CD8-positive, alpha-beta memory T cell (primary cell): ENCODE results near the gene C13orf46. TPM values are rescaled to one million over a fixed set of nuclear protein-coding genes. Genes with fewer than 3 reads are reported as not detected.
A peak's percentile ranks its signal among the peaks of the same experiment; 100 is the strongest.
"Not testable (repeated sequence)": the region's sequence is repeated elsewhere in the genome, so short reads cannot be mapped to it uniquely, and the experiment has no call there.

ENCODE experiments used
- CTCF ChIA-PET: fragments of 350-600 bp; sonication (Branson Sonifier 250); formaldehyde crosslinking; loops from one replicate; lab custom pipeline; 2021; ENCODE audit warnings: antibody characterized with exemption; lab: Charles Lee
- POLR2A ChIA-PET: fragments of 350-600 bp; sonication (Branson Sonifier 250); formaldehyde crosslinking; loops from one replicate; lab custom pipeline; 2021; ENCODE audit warnings: antibody characterized with exemption; lab: Charles Lee
- DNase-seq, 5 donors: peaks; one replicate each; pipeline versions ENCODE4 v3.0.0 to v3.0.0-alpha.2; 2020 to 2022; ENCODE audit warnings: mixed read lengths in 1 of 5
- H3K27ac ChIP-seq: one replicate; pipeline ENCODE4 v1.7.0; 2013; ENCODE audit warnings: low read depth, mild to moderate bottlenecking, low read length, moderate library complexity
- H3K27me3 ChIP-seq: 2 replicates; pipeline ENCODE4 v1.7.0; 2013; ENCODE audit warnings: low read length, mild to moderate bottlenecking; ENCODE audit not compliant: insufficient read depth, poor library complexity, severe bottlenecking
- H3K36me3 ChIP-seq: 2 replicates; pipeline ENCODE4 v1.7.0; 2013; ENCODE audit warnings: mild to moderate bottlenecking, low read length, moderate library complexity; ENCODE audit not compliant: insufficient read depth
- H3K4me1 ChIP-seq: 2 replicates; pipeline ENCODE4 v1.7.0; 2013; ENCODE audit warnings: mild to moderate bottlenecking, low read length, moderate library complexity; ENCODE audit not compliant: insufficient read depth
- H3K4me3 ChIP-seq: 2 replicates; pipeline ENCODE4 v1.7.0; 2013; ENCODE audit warnings: mild to moderate bottlenecking, low read length
- H3K9me3 ChIP-seq: 2 replicates; pipeline ENCODE4 v1.7.0; 2013; ENCODE audit warnings: mild to moderate bottlenecking, low read length
- H3K27ac Mint-ChIP-seq, 8 donors: one replicate each; pipeline ENCODE4 v1.8.0; 2020 to 2021; ENCODE audit warnings: mixed read lengths in 8 of 8, mild to moderate bottlenecking in 6 of 8, inconsistent platforms in 3 of 8, moderate library complexity in 3 of 8
- H3K27me3 Mint-ChIP-seq, 2 donors: one replicate each; pipeline ENCODE4 v1.8.0; 2020 to 2021; ENCODE audit warnings: mixed read lengths in 2 of 2, mild to moderate bottlenecking in 1 of 2, moderate library complexity in 1 of 2
- H3K36me3 Mint-ChIP-seq, 3 donors: one replicate each; pipeline ENCODE4 v1.8.0; 2020 to 2021; ENCODE audit warnings: mixed read lengths in 3 of 3, inconsistent platforms in 1 of 3, mild to moderate bottlenecking in 1 of 3
- H3K4me1 Mint-ChIP-seq, 3 donors: one replicate each; pipeline ENCODE4 v1.8.0; 2020 to 2021; ENCODE audit warnings: mixed read lengths in 3 of 3, inconsistent platforms in 1 of 3, mild to moderate bottlenecking in 1 of 3
- H3K4me3 Mint-ChIP-seq, 7 donors: one replicate each; pipeline ENCODE4 v1.8.0; 2020 to 2021; ENCODE audit warnings: mixed read lengths in 7 of 7, mild to moderate bottlenecking in 6 of 7, moderate library complexity in 4 of 7, inconsistent platforms in 2 of 7
- H3K9me3 Mint-ChIP-seq, 5 donors: one replicate each; pipeline ENCODE4 v1.8.0; 2020 to 2022; ENCODE audit warnings: mixed read lengths in 5 of 5, mild to moderate bottlenecking in 3 of 5, moderate library complexity in 2 of 5, inconsistent platforms in 1 of 5
- polyA plus RNA-seq: library from polyadenylated mRNA; unstranded; fragments of 300-500 nt; fragmentation: Illumina TruSeq; gene quantifications from one replicate; pipeline ENCODE4 v1.2.3, GENCODE V29; 2021
- total RNA-seq, 2 experiments: library from RNA; stranded (reverse); gene quantifications; one replicate each; pipeline ENCODE4 v1.2.3, GENCODE V29; 2021

The C13orf46 gene
- total and polyA plus RNA-seq, 3 experiments from 2014 or later = 1.2 to 2.2 (median 1.8) TPM

DNA sequence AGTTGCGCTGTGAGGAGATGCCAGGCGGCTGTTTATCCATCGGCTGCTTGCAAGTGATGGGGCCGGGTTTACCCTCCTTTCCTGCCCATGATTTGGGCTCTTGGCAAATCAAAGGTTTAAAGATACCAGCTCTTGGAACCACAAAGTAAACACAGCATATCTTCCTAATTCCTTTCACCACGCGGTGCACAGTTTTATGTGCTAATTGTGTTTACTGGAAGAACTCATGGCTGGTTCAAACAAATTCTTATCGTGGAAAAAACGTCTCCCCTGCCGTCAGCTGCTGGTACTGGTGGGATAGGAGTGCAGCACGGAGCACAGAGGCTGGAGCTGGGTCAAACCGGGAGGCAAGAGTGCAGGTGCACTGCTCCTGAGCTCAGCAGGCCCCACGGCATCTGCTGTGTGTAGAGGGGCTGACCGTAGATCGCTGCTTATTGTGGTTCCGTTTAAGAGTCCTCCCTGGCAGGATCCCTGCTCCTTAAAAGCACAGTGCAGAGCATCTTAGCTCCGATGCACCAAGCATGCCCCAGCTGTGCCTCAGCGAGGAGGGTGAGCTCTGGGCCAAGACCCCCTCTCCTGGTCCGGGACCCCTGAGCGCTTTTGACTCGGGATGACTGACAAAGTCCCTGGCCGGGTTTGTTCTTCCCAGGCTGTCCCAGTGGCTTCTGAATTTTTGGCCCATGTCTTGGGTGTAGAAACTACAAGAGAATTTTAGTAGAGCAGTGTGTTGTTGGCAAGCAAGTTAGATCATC, 58.7 kb downstream of the C13orf46 start:
- Mint-ChIP-seq H3K9me3 (peaks cover 4 to 14% (median 6%) of the 10 kb centered on the region in 5 donors), H3K4me1 (peaks cover 0 to 1% (median 0%) of the 10 kb centered on the region in 3 donors), H3K27ac (no peak overlapping the region), H3K4me3 (no peak overlapping the region), H3K36me3 (peaks cover 0 to 7% (median 2%) of the 10 kb centered on the region in 3 donors), H3K27me3 (peaks cover 46 to 72% of the 10 kb centered on the region in 2 donors)
- Histone ChIP-seq H3K27ac (no peak overlapping the region), H3K36me3 (no peaks in the 10 kb centered on the region), H3K9me3 (no peaks in the 10 kb centered on the region), H3K4me1 (no peaks in the 10 kb centered on the region), H3K27me3 (peaks cover 28% of the 10 kb centered on the region), H3K4me3 (no peak overlapping the region)
- ChIA-PET POLR2A (no interaction called here), CTCF (no interaction called here)
- no peak for DNase-seq

DNA sequence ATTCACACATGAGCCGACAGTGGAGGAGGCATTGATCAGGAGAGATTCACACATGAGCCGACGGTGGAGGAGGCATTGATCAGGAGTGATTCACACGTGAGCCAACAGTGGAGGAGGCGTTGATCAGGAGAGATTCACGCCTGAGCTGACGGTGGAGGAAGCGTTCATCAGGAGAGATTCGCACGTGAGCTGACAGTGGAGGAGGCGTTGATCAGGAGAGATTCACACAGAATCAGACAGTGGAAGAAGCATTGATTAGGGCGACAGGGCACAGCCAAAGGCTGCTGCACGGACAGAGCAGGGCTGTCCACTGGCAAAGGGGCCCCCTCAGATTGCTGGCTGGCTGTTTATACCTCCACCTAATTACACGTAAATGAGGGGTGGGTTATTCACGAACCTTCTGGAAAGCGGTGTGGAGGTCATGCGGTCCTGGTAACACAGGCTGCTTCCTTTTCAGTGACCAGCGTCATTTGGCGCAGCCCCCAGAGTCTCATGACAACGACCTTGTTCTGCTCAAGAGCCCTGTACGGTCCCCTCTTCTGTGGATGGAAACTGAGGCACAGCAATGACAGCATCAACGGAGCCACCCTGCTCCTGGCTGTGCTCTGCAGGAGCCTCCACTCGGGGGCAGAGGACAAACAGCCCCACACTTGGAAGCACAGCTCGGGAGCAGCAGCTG, 59.4 kb downstream of the C13orf46 start:
- Mint-ChIP-seq H3K27ac (no peak overlapping the region), H3K36me3 (peaks cover 0 to 7% (median 2%) of the 10 kb centered on the region in 3 donors), H3K4me1 (peaks cover 0 to 1% (median 0%) of the 10 kb centered on the region in 3 donors), H3K4me3 (no peak overlapping the region), H3K9me3 (peaks cover 4 to 14% (median 6%) of the 10 kb centered on the region in 5 donors), H3K27me3 (peaks cover 46 to 72% of the 10 kb centered on the region in 2 donors)
- Histone ChIP-seq H3K9me3 (no peaks in the 10 kb centered on the region), H3K27me3 (peaks cover 30% of the 10 kb centered on the region), H3K36me3 (no peaks in the 10 kb centered on the region), H3K27ac (no peak overlapping the region), H3K4me3 (no peak overlapping the region), H3K4me1 (no peaks in the 10 kb centered on the region)
- DNase-seq = no peak
- CTCF ChIA-PET = no interaction called here
- POLR2A ChIA-PET = no interaction called here

DNA sequence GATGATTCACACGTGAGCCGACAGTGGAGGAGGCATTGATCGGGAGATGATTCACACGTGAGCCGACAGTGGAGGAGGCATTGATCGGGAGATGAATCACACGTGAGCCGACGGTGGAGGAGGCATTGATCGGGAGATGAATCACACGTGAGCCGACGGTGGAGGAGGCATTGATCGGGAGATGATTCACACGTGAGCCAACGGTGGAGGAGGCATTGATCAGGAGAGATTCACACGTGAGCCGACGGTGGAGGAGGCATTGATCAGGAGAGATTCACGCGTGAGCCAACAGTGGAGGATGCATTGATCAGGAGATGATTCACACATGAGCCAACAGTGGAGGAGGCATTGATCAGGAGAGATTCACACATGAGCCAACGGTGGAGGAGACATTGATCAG, 60.0 kb downstream of the C13orf46 start:
- Mint-ChIP-seq H3K27me3 (peaks cover 43 to 78% of the 10 kb centered on the region in 2 donors), H3K9me3 (peaks cover 4 to 14% (median 6%) of the 10 kb centered on the region in 5 donors)
- H3K9me3 ChIP-seq, H3K27ac Mint-ChIP-seq, H3K27ac ChIP-seq, H3K36me3 ChIP-seq, H3K4me1 ChIP-seq, H3K4me1 Mint-ChIP-seq, CTCF ChIA-PET, H3K4me3 ChIP-seq, H3K4me3 Mint-ChIP-seq, DNase-seq, H3K36me3 Mint-ChIP-seq, POLR2A ChIA-PET: not testable (repeated sequence)
- H3K27me3 ChIP-seq = peaks cover 31% of the 10 kb centered on the region

DNA sequence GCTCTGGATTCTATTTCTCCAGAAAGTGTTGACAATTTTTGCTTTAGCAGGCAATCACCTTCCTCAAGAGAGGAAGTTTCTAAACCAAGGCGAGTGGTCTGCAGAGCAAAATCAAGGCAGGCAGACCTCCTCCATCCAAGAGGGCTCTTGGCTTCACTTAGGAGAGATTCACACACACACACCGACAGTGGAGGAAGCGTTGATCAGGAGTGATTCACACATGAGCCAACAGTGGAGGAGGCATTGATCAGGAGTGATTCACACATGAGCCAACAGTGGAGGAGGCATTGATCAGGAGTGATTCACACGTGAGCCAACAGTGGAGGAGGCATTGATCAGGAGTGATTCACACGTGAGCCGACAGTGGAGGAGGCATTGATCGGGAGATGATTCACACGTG, 60.5 kb downstream of the C13orf46 start:
- H3K27ac Mint-ChIP-seq, POLR2A ChIA-PET, H3K27ac ChIP-seq, CTCF ChIA-PET, H3K4me1 ChIP-seq, H3K4me3 Mint-ChIP-seq, DNase-seq, H3K4me3 ChIP-seq, H3K36me3 Mint-ChIP-seq, H3K9me3 ChIP-seq, H3K4me1 Mint-ChIP-seq, H3K36me3 ChIP-seq: not testable (repeated sequence)
- peaks cover 42 to 78% of the 10 kb centered on the region in 2 donors for H3K27me3 Mint-ChIP-seq
- H3K27me3 ChIP-seq = peaks cover 31% of the 10 kb centered on the region
- H3K9me3 Mint-ChIP-seq = peaks cover 4 to 14% (median 6%) of the 10 kb centered on the region in 5 donors

DNA sequence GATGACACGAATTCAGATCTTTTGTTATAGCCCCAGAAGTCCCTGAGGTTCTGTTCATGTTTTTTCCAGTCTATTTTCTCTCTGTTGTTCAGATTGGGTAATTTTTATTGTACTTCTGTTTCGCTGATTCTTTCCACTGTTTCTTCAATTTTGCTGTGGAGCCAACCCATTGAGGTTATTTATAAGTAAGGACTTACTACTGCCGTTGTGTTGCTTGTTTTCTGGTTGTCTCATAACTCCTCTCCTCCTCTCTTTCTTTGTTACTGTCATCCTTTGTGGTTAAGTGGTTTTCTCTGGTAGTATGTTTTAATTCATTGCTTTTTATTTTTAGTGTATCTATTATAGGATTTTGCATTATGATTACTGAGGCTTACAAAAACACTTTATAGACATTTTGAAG, 61.3 kb downstream of the C13orf46 start:
- Mint-ChIP-seq H3K9me3 (peaks cover 4 to 14% (median 6%) of the 10 kb centered on the region in 5 donors), H3K36me3 (peaks cover 0 to 7% (median 2%) of the 10 kb centered on the region in 3 donors), H3K4me3 (no peak overlapping the region), H3K27ac (no peak overlapping the region), H3K27me3 (peaks cover 46 to 81% of the 10 kb centered on the region in 2 donors), H3K4me1 (peaks cover 6 to 14% (median 11%) of the 10 kb centered on the region in 3 donors)
- no peaks in the 10 kb centered on the region for H3K36me3 ChIP-seq
- no peaks in the 10 kb centered on the region for H3K9me3 ChIP-seq
- H3K27ac ChIP-seq = no peak overlapping the region
- ChIA-PET CTCF (no interaction called here), POLR2A (no interaction called here)
- peaks cover 31% of the 10 kb centered on the region for H3K27me3 ChIP-seq
- H3K4me3 ChIP-seq = no peak overlapping the region
- DNase-seq = no peak
- no peaks in the 10 kb centered on the region for H3K4me1 ChIP-seq

DNA sequence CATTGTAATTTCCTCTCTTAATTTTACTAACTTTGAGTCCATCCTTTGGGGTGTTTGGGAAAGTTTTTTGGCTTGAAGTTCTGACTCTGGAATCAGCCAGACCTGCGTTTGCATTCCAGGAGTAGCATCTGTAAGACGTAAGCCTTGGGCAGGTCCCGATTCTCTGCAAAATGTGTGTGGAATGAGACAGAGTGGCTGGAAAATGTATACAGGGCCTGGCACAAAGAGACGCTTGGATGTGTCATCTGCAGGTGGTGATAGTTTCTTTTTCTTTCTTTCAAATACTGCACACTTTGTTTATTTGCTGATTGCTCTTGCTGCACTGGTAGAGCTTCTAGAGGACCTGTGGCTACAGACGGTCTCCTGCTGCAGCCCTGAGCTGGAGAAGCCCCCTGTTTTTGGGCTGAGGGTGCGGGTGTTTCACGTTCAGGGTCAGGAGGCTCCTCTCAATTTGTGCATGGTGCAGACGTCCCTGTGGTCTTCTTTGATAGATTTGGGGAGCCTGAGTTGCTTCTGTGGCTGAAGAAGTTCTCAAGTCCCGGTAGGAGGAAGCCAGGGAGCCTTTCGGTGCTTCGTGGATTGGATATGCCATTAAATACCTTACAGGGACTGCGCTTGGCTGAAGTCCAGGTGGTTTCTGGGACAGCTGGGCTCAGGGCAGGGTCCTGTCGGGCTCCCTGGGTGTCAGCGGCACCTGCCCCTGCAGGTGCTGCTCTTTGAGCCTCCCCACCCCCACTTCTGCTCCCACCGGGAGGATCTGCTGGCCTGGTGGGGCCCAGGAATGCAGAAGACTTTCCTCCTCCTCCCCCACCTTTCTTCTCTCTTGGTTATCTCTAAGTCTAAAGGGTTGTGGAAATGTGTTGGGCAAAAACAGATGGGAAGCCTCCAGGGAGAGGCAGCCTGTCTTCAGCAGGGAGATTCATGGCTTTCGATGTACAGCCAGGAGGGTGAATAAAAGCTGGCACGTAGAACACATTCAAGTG, 66.0 kb downstream of the C13orf46 start:
- H3K9me3 Mint-ChIP-seq = peaks cover 4 to 12% (median 6%) of the 10 kb centered on the region in 5 donors
- H3K27me3 ChIP-seq = peaks cover 6% of the 10 kb centered on the region
- peaks cover 5 to 14% (median 11%) of the 10 kb centered on the region in 3 donors for H3K4me1 Mint-ChIP-seq
- no peak overlapping the region for H3K4me3 ChIP-seq
- ChIA-PET CTCF (no interaction called here), POLR2A (no interaction called here)
- peaks cover 22 to 52% of the 10 kb centered on the region in 2 donors for H3K27me3 Mint-ChIP-seq
- peak overlapping the region in 1 of 8 donors; percentile 10 for H3K27ac Mint-ChIP-seq
- no peaks in the 10 kb centered on the region for H3K4me1 ChIP-seq
- H3K27ac ChIP-seq = no peak overlapping the region
- H3K36me3 ChIP-seq = no peaks in the 10 kb centered on the region
- H3K9me3 ChIP-seq = no peaks in the 10 kb centered on the region
- H3K36me3 Mint-ChIP-seq = no peaks in the 10 kb centered on the region
- no peak for DNase-seq
- H3K4me3 Mint-ChIP-seq = no peak overlapping the region

DNA sequence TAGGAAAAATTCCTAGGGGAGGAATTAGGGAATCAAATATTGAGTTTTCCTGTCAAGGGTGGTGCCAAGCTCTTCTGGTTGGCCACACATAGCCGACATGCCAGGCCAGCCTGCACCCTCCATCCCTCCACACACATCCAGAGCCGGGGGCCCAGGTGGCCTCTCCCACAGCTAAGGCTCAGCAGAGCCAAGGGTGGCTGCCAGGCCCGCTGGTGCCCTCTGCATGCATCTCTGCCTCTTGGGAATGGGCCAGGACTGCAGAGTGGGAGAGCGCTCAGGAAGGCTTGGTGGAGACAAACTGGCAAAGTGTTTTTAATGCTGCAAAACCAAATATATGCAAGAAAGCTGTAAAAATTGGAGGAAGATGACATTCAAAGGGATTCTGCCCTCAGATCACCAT, 67.3 kb downstream of the C13orf46 start:
- ChIA-PET POLR2A (no interaction called here), CTCF (no interaction called here)
- H3K27me3 ChIP-seq = peaks cover 6% of the 10 kb centered on the region
- no peaks in the 10 kb centered on the region for H3K4me1 ChIP-seq
- no peak overlapping the region for H3K4me3 ChIP-seq
- peaks cover 19 to 40% of the 10 kb centered on the region in 2 donors for H3K27me3 Mint-ChIP-seq
- H3K36me3 Mint-ChIP-seq = no peaks in the 10 kb centered on the region
- no peak overlapping the region for H3K27ac Mint-ChIP-seq
- H3K36me3 ChIP-seq = no peaks in the 10 kb centered on the region
- H3K4me1 Mint-ChIP-seq = peaks cover 5 to 14% (median 11%) of the 10 kb centered on the region in 3 donors
- no peaks in the 10 kb centered on the region for H3K9me3 ChIP-seq
- H3K9me3 Mint-ChIP-seq = peaks cover 0 to 4% (median 0%) of the 10 kb centered on the region in 5 donors
- DNase-seq = no peak
- H3K27ac ChIP-seq = no peak overlapping the region
- H3K4me3 Mint-ChIP-seq = no peak overlapping the region
